GM21619 (cell line): ENCODE measurements around the gene GTF2F2.

ENCODE experiments used
- ATAC-seq: cut with Tn5 transposase; IDR thresholded peaks from one replicate; pipeline ENCODE4 v1.9.1; 2021; ENCODE audit not compliant: unreplicated experiment

The GTF2F2 gene, protein sequence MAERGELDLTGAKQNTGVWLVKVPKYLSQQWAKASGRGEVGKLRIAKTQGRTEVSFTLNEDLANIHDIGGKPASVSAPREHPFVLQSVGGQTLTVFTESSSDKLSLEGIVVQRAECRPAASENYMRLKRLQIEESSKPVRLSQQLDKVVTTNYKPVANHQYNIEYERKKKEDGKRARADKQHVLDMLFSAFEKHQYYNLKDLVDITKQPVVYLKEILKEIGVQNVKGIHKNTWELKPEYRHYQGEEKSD

DNA sequence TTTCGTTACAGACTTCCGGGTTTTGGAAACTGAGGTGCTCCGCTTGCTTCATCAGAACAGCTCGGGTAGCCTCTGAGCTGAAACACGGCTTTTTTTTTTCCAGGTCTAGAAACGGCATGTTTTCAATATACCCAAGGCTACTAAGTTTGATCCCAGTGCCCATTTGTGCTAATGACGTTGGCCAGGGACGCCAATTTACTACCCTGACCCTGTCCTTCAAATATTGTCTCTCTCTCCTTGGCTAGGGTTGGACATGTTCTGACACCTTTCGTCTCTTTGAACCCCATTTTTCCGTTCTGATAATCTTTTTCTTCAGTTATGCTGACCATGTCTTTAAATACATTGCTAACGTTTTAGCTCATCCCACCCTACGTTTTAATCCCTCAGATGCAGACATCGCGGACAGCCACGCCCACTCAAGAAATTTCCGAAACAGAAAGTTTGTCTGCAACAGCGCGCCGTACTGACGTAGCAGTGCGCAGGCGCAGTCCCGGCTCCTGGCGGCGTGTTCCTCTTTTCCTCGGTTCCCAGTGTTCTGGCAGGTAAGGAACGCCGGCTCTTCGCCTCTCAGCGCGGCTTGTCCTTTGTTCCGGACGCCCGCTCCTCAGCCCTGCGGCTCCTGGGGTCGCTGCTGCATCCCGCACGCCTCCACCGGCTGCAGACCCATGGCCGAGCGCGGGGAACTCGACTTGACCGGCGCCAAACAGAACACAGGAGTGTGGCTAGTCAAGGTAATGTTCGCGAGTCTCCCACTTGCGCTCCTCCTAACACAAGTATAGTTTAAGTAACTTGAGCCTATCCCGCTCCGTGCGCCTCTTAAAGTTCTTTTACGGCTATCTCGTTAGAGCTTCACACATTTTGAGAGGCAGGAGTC lies at the start of gene GTF2F2:
Gene GTF2F2 (plus strand): TSS at position 520 of the 874 bp plus-strand sequence. CDS start 146 bp downstream, at position 666.
- ATAC-seq, result peak; percentile 65

DNA sequence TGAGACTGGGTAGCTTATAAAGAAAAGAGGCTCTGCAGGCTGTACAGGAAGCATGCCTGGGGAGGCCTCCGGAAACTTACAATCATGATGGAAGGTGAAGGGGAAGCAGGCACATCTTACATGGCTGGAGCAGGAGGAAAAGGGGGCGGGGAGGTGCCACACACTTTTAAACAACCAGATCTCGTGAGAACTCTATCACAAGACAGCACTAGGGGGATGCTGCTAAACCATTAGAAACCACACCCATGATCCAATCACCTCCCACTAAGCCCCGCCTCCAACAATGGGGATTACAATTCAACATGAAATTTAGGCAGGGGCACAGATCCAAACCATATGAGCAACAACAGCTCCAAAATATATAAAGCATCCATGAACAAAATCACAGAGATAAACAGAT lies 46.5 kb upstream of the GTF2F2 start:
- ATAC-seq, result no peak

DNA sequence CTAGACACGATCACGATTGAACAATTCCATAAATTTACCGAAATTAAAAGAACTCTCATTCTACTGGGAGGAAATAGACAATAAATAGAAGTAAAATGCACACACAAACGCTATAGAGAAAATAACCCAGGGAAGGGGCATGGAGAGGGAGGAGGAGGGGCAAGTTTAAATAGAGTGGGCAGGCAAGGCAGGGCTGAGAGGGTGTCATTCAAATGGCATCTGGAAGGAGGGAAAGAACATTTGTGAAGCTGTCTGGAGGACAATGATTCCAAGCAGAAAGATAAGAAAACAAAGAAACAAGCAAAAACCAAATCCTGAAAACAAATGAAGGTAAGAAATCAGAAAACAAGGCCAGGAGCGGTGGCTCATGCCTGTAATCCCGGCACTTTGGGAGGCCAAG lies 45.6 kb upstream of the GTF2F2 start:
- no peak for ATAC-seq

DNA sequence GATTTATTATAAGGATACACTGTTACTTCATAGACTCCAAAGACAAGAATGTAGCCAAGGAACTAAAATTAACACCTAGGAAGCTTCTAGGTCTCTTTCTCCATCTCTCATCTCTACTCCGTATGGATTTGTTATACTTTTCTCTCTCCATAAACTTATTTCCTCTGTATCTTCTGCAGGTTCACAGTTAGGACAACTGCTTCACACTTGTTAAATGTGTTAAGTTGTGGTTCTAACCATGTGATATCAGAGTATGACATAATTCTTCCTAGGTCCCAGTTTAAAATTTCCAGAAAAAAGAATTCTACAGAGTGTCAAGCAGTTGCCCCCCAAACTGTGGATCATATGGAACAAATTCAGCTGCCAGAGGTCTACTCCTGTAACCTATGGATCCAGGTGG lies 42.3 kb upstream of the GTF2F2 start:
- ATAC-seq, result no peak

DNA sequence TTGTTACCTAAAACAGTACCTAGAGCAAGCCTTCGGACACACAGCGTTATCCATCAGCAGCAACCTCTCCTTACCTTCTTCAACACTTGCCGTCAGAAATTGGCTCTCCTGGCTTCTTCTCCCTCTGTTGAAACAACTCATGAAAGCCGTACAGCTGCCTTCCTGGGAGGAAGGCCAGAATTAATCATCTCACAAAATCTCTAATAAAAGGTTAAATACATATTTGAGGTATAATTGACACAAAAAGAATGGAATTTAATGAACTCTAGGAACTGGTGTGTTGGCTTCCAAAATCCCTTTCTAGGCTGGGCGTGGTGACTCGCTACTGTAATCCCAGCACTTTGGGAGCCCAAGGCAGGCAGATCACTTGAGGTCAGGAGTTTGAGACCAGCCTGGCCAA lies 37.3 kb upstream of the GTF2F2 start:
- ATAC-seq, result no peak

DNA sequence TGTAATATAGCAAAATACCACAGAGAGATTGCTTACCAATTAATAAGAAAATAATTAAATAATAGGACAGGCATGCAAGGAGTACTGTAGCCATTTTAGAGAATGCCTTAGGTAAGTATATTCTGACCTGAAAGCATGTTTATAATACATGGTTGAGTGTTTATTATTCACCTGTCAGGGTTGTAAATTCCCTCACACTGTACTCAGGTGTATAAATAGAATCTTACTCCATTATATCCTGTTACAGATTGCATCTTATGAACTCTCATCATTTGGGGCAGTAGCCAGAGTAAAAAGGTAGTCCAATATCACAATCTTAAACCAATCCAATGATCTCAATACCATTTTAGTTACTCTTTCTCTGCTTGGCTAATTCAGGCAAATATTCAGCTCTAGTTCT lies 35.8 kb upstream of the GTF2F2 start:
- no peak for ATAC-seq

DNA sequence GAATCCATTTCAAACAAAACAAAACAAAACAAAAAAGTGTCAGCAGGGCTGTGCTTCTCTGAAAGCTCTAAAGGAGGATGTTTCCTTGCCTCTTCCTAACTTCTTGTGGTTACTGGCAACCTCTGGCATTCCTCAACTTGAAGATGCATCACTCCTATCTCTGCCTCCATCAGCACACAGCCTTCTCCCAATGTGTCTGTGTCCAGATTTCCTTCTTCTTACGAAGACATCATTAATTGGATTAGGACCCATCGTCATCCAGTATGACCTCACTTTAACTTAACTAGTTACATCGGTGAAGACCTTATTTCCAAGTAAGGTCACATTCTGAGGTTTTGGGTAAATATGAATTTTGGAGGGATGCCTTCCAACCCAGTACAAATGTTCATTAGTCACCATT lies 33.8 kb upstream of the GTF2F2 start:
- ATAC-seq, result no peak

DNA sequence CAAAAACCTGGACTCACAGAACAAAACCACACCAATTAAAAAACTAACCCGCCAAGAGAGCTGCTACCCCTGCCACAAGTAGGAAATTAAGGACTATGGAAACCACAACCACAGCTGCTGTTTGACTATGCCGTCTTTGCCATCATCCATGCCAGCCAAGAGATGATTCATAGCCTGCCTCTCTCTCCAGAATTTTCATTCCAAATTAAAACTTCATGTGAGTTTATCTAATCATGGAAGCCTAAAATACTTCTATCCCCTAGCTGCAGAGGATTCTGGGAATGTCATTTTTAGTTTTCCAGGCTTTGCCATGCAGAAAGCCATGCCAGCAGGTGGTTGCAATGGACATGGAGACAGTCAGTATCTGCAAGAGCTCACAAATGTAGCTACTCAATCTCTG lies 27.6 kb upstream of the GTF2F2 start:
- ATAC-seq, result no peak

DNA sequence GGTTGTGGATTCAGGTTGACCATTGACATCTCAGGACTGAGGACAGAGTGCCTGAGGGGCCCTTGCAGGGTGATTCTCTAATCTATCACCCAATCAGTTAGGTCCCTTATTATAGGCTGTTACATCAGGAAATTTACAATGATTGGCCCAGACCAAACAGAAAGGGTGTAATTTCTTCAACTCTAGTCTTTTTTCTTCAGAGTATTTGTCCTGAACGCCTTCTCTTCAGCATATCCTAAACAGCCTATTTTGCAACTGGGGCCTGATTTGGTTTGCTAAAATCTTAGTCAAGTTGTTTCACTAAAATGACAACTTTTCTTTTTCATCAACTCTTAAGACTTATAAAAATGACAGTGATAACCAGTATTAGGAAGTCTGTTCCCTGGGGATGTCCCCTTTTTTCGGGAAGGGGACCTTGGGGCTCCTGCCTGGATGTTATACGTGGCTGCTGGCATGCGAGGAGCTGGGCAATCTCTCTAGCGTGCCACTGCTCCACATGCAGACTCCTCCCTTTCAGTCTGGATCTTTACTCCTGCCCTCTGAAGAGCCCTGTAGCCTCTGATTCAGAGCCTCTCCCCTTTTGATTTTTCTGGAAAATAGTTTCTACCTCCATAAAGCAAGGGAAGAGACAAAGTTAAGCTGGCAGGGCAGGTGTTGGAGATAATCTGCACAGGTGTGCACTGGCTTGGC lies 19.6 kb upstream of the GTF2F2 start:
- no peak for ATAC-seq

DNA sequence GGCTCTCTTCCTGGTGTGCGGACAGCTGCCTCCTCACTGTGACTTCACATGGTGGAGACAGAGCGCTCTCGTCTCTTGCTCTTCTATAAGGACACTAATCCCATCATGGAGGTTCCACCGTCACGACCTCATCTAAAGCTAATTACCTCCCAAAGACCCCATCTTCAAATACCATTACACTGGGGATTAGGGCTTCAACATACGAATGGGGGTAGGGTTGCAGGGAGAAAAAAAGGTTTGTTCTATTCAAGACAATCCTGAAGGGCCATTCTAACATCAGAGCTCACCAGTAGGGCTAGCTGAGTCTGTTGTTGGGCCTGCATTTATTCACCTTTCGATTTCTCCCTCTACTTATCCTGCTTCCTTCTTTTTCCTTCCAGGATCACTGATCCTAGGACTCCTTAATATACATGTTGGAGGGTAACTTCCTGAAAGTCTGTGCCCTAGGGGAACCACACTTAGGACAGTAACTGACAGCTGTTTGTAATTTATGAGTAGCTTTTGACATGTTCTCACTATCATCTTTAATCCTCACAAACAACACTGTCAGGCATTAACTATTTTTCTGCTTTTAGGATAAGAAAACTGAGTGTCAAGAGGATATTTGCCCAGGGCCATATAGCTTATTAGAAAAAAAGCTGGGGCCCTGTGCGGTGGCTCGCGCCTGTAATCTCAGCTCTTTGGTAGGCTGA lies 18.8 kb upstream of the GTF2F2 start:
- ATAC-seq, result no peak

DNA sequence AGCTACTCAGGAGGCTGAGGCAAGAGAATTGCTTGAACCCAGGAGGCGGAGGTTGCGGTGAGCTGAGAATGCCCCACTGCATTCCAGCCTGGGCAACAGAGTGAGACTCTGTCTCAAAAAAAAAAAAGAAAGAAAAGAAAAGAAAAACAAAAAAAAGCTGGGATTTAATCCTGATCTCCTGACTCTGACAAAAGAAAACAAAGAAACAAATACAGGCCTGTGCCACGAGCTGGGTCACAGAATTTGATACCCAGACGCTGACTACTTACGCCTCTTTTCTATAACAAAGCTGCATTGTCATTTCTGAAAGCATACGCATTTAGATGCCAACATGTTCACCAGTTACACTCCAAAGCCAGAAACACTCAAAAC lies 18.2 kb upstream of the GTF2F2 start:
- ATAC-seq, result no peak

DNA sequence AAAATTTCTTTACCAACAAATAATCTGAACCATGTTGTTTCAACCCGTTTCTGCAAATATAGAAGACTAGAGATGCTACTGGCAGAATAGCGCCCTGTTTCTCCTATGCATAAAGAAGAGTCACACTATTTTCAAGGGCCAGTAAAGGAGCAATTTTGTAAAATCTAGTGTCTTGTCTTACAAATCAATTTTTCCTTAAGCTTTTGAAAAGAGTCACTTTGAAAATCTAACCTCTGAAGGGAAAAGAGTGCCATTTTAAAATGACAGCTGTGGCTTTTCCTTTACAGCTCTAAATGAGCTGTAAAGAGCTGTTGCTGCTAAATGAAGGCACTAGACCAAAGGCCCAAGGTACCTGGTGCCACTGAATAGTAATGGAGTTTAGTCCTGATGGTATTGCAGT lies 16.9 kb upstream of the GTF2F2 start:
- ATAC-seq, result no peak

DNA sequence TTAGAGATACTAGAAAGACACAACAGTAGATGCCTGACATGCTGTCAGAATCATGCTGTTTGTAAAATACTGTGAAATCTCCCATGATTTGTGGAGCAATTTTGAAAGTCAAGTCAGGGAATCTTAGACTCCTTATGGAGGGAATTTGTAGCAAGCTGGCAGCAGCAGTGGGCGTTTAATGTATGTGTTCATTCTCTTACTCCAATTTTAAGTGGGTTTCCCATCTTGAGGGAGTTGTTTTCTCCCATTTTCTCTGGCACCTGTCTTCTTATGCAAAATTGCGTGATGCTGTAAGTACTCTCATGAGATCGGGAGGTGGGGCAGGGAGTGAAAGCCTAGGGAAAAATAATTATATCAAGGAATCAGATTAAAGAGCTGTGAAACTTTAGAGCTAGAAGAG lies 16.0 kb upstream of the GTF2F2 start:
- no peak for ATAC-seq

DNA sequence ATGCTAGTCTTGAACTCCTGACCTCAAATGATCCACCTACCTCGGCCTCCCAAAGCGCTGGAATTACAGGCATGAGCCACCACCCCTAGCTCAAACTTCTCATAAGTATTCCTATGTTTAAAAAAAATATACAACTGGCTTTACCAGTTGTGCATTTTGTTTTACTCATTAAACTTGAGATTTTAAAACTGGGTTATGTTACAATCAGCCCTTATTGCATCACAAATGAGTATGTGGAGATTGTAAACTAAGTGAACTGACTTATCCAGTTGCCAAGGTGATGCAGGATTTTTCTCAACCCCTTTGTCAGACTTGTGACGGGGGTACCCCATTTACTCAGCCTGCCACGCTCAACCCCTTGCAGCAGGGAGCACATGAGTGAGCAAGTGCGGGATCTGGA lies 14.4 kb upstream of the GTF2F2 start:
- no peak for ATAC-seq

DNA sequence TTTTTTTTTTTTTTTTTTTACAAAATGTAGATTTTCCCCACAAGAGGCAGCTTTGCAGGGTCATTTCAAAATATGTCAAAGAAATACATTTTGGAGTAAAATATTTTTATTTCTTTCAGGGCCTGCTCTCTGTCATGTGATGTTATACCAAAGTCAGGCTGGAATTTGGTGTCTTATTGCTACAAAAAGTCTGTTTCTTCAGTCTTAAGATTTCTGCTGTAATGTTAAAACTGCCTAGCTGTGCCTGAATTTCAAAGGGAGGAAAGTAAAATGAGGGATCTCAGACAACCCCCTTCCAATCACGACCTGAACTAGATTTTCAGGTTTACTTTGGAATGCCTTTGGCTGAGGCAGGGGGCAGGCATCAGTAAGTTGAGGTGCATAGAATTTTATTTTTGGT lies 12.8 kb upstream of the GTF2F2 start:
- ATAC-seq, result no peak

DNA sequence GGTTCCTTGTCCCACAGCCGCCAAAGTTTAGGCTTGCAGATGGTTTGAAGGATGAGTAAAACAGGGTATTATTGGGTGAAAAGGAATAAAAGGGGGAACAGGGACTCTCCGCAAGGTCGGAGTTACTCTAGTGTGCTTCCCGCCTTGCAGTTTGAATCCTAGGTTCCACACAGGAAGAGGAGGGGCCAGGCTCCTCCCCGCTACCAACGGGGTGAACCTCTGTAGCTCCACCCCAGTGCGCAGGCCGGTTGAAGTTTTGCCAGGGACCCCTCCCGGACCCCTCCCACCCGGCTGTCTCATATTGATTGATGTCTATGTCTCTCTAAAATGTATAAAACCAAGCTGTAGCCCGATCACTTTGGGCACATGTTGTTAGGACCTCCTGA lies 11.6 kb upstream of the GTF2F2 start:
- peak; percentile 34 for ATAC-seq

DNA sequence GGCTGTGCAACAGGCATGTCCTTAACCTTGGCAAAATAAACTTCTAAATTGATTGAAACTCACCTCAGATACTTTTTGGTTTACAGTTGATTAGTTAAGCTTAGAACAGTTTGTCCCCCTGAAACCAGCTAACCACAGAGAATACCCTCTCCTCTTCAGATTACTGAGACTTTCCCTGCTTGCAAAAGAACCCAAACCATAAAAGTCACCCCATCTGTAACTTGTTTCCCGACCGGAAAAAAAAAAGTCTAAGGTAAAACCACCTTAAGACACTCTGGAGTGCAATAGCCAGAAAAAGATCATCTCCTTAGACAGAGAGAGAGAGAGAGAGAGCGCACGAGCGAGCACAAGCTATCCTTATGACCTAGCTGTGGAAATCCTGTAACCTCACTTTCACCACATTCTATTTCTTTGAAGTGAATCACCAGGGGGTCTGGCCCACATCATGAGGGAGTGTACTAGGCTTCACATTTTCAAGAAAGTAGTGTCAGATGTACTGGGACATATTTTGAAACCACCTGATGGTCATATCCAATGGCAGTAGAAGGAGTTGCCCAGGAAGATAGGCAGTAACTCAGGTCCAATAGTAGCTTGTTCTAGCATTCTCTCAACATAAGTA lies 11.1 kb upstream of the GTF2F2 start:
- ATAC-seq, result peak; percentile 66

DNA sequence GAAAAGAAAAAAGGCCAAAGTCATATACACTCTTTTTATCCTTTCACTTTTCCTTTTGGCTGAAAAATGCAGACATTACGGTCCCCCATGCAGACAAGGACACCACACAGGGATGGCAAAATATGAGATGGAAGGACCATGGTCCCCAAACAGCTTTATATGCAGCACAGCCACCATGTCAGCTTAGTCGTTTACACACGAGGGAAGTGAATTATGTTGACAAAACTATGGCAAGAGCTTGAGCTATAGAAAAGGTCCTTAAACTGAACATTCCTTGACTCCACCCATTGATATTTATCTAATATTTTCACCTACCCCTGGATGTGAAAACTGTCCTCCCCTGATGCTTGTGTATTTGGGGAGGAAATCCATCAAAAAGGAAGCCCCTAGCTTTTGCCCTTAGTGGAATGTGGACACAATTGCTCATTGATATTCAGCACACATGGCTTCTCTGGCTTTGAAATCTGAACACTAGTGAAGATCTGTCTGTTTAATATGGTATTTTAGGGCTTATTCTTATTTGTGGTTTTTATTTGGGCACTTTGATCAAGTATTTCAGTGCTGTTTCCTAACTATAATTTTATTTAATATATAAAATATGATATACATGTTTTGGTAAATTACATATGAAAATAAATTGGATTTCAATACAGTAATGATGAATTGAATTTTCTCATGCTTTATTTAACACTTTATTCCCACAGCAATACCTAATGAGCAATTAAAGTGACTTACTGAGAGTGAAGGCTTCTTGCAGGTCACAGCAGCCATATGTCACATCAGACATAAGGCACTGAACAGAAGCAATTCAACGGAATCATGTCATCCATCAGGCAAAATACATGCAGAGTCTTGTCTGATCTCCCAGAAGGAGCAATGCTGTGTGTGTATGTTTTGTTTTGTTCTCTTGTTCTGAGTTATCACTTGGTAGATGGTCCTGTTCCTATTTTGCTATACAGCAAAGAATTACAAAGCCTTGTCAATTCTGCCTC lies 6.8 kb upstream of the GTF2F2 start:
- ATAC-seq, result no peak

DNA sequence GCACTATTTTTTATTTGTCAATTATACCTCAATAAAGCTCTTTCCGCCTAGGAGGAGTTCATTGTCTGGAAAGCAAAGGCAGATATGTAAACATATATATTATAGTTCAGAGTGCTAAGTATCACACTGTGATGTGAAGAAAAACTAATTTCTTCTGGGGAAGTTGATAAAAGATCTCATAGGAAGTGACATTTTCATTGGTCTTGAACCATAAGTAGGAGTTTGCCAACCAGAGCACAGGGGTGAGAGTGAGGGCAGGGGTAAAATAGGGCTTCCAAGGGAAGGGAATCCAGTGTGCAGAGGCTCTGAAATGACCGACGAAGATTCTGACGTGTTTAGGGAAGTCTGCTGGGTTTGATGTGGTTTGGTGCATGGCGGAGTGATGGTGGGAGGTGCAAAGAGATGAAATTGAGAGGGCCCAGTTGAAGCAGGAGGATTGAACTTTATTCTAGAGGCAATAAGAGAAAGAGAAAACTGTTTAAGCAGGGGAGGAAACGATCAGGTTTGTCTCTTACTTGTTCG lies 780 bp upstream of the GTF2F2 start:
- ATAC-seq, result peak; percentile 28
